Thyroid gland (tissue), 4 donors: ENCODE data around the gene B3GNT2. TPM values are rescaled to one million over a fixed set of nuclear protein-coding genes. Genes with fewer than 3 reads are reported as not detected.

Source experiments
- DNase-seq, 2 donors: peaks; one replicate each; pipeline ENCODE4 v3.0.0-alpha.2; 2019
- H3K27ac ChIP-seq, 3 donors: fragments of 200-600 bp; sonication (generic); 1 replicate in 2 of 3; 2 replicates in 1 of 3; pipeline ENCODE4 v1.5.1; 2016 to 2019; ENCODE audit warnings: mild to moderate bottlenecking in 1 of 3, moderate library complexity in 1 of 3
- H3K27me3 ChIP-seq: fragments of 200-600 bp; sonication (generic); one replicate; pipeline ENCODE4 v1.5.1; 2019
- H3K36me3 ChIP-seq, 2 donors: fragments of 200-600 bp; sonication (generic); one replicate each; pipeline ENCODE4 v1.5.1; 2016 to 2019
- H3K4me1 ChIP-seq, 2 donors: fragments of 200-600 bp; sonication (generic); one replicate each; pipeline ENCODE4 v1.5.1; 2017 to 2019
- H3K4me3 ChIP-seq, 3 donors: fragments of 200-600 bp; sonication (generic); replicated peaks in 1 of 3; 1 replicate in 2 of 3; 2 replicates in 1 of 3; pipeline ENCODE4 v1.5.1; 2016; ENCODE audit warnings: mild to moderate bottlenecking in 1 of 3
- H3K9me3 ChIP-seq: fragments of 200-600 bp; sonication (generic); one replicate; pipeline ENCODE4 v1.5.1; 2017
- CTCF ChIP-seq, 6 experiments: fragments of 200-600 bp in 3 of 6; fragments of 450-650 bp in 3 of 6; sonication (generic) in 3 of 6; IDR thresholded peaks; one replicate each; pipeline ENCODE4 v1.5.1; 2016 to 2019; ENCODE audit warnings: antibody characterized with exemption in 6 of 6, mild to moderate bottlenecking in 2 of 6, inconsistent platforms in 1 of 6, moderate library complexity in 1 of 6
- POLR2A ChIP-seq, 2 donors: fragments of 450-650 bp; IDR thresholded peaks; one replicate each; pipeline ENCODE4 v1.6.1; 2017; ENCODE audit warnings: antibody characterized with exemption in 2 of 2, mild to moderate bottlenecking in 2 of 2, moderate library complexity in 1 of 2
- WGBS, 2 donors: methylation state at CpG; one replicate each; pipeline ENCODE4 v1.1.5; 2017; 5-methylcytosine and 5-hydroxymethylcytosine counted together
- intact Hi-C: fragments of 100-400 bp; cut with DNase I; formaldehyde crosslinking; loops from one replicate; pipeline ENCODE4 v1.15.1; 2023
- total RNA-seq, 4 donors: library from RNA; depleted of rRNA; stranded (reverse); fragments of >200 nt; gene quantifications; one replicate each; pipeline ENCODE4 v1.2.3, GENCODE V29; 2016

Gene B3GNT2
- total RNA-seq, 4 donors from 2014 or later = 18.9 to 37.1 (median 27.3) TPM

DNA sequence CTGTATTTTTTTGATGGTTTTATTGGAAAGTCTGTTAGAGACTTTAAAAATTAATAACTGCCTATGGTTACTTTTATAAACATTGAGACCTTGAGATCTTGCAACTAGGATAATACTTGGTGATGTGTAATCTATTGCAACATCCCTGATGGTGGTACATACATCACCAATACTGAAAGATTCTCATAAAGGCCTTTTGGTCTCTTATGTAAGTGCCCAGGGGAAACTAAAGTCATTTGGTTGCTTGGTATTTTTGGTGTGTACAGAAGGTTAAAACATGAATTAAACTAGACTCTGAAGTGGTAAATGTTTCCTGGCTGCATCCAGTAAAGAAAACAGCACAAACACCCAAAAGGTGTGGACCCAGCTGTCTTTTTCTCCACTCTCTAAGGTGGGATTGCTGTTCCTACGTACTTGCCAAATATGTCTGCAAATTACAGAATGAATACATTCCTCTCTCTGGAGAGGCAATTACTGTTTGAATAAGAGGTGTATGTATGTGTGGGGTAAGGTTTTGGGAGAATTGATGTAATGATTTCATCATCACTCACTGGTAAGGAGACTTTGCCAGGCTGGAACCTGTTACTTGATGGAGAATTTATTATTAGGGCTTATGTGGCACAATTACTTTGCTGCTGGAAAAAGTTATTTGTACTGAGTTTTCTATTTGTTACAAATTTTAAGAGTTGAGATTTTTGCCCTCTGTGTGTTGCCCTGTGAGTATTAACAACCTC lies 3.6 kb downstream of the B3GNT2 start:
- no peaks in the 10 kb centered on the region for H3K9me3 ChIP-seq
- H3K4me3 ChIP-seq = no peak overlapping the region
- no peaks in the 10 kb centered on the region for H3K27me3 ChIP-seq
- H3K27ac ChIP-seq = no peak overlapping the region
- 81 to 88% methylated on average over 1 of the region's 1 CpG for WGBS, 2 donors
- no peaks in the 10 kb centered on the region for H3K36me3 ChIP-seq
- intact Hi-C loops = loop anchor here (5.0 to 10.0 kb wide), 4 partner anchors 95 to 285 kb away; no protein-coding TSS in a partner anchor
- DNase-seq = no peak
- H3K4me1 ChIP-seq = peaks cover 53 to 63% of the 10 kb centered on the region in 2 donors
- TF ChIP-seq POLR2A (IDR thresholded peaks at IDR 0.05) = no peak

DNA sequence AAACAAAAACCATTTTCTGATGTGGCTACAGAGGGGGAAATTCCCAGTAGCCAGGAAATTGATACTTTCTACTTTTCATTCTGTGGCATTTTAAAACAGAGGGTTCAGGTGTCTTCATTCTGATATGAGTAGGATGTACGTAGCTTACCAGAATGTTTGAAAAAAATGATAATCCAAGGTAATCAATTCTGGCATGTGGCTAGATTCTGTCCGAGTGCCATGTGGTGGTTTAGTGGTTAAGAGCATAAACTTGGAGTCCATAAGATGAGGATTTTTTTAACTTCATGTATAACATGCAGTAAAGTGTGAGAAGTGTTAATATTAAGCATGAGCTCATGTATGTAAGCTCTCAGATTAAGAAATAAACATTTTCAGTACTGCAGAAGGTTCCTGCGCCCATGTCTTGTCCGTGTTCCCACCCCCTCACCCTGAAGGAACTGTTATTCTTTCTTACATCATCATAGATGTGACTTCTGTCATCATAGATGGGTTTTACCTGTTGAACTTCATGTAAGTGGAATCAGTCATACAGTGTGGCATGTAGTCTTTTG lies 4.5 kb downstream of the B3GNT2 start:
- Histone ChIP-seq H3K4me3 (no peak overlapping the region), H3K9me3 (no peaks in the 10 kb centered on the region), H3K36me3 (no peaks in the 10 kb centered on the region), H3K27ac (peak overlapping the region in 1 of 3 donors; percentile 61), H3K27me3 (no peaks in the 10 kb centered on the region), H3K4me1 (peaks cover 53 to 62% of the 10 kb centered on the region in 2 donors)
- intact Hi-C loops = no loop called here
- 87 to 91% methylated on average over 4 of the region's 4 CpGs for WGBS, 2 donors
- no peak for DNase-seq
- TF ChIP-seq CTCF (IDR thresholded peaks at IDR 0.05) = no peak
- no peak for TF ChIP-seq POLR2A (IDR thresholded peaks at IDR 0.05)

DNA sequence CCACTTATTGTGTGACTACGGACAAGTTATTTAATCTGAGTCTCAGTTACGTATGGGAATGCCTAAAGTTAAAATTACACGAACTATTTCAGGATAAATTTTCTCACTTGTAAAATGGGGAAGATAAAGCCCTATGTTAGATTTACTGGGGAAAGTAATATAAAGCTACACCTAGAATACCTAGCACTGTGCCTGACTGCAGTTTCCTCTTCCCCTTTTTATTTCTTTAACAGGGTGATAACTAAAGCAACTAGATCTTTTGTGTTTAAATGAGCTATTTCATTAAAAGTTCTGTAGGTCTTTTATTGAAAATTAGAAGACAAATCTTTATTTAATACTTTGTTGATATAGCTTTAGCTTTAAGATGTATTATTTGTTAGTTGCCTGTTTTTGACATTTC lies 5.0 kb downstream of the B3GNT2 start:
- peak overlapping the region; percentile 6 to 61 (median 18) for H3K27ac ChIP-seq
- WGBS, 2 donors = 91 to 92% methylated on average over 3 of the region's 3 CpGs
- no peaks in the 10 kb centered on the region for H3K9me3 ChIP-seq
- H3K36me3 ChIP-seq = no peaks in the 10 kb centered on the region
- H3K4me1 ChIP-seq = peaks cover 53 to 66% of the 10 kb centered on the region in 2 donors
- no peaks in the 10 kb centered on the region for H3K27me3 ChIP-seq
- intact Hi-C loops = no loop called here
- TF ChIP-seq CTCF (IDR thresholded peaks at IDR 0.05) (no peak), POLR2A (IDR thresholded peaks at IDR 0.05) (no peak)
- DNase-seq = no peak
- no peak overlapping the region for H3K4me3 ChIP-seq

DNA sequence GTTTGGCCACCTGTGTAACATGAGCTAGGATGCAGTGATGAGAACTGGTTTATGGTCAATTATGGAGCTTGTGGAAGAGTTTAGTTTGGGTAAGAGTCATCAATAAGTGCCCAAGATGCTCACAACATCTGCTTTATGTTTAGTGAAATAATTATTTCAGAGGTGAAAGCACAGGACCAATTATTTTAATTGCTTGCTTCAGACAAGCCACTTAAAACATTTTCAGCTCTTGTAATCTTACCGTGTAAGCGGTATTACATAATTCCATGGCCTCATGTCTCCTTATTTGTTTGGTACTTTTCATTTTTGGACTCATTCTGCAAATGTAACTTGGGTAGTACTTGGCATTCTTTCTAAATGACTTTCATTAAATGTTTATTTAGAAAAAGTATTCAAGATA lies 5.4 kb downstream of the B3GNT2 start:
- TF ChIP-seq POLR2A (IDR thresholded peaks at IDR 0.05) = no peak
- TF ChIP-seq CTCF (IDR thresholded peaks at IDR 0.05) = no peak
- H3K27me3 ChIP-seq = no peaks in the 10 kb centered on the region
- H3K36me3 ChIP-seq = no peaks in the 10 kb centered on the region
- peak overlapping the region; percentile 6 to 61 (median 18) for H3K27ac ChIP-seq
- peaks cover 53 to 71% of the 10 kb centered on the region in 2 donors for H3K4me1 ChIP-seq
- no peak overlapping the region for H3K4me3 ChIP-seq
- DNase-seq = no peak
- no peaks in the 10 kb centered on the region for H3K9me3 ChIP-seq
- 31 to 36% methylated on average over 2 of the region's 2 CpGs for WGBS, 2 donors
- intact Hi-C loops = no loop called here

- H3K27ac ChIP-seq = peak overlapping the region; percentile 18 to 61 (median 27)
- no peak for TF ChIP-seq CTCF (IDR thresholded peaks at IDR 0.05)
- no peak for TF ChIP-seq POLR2A (IDR thresholded peaks at IDR 0.05)
- 86 to 88% methylated on average over 9 of the region's 9 CpGs for WGBS, 2 donors
Observed at GRCh38 chr2:62202019-62202722, 6.3 kb downstream of the B3GNT2 start.

More at GRCh38 chr2:62202019-62202722, 6.3 kb downstream of the B3GNT2 start:
- no peak for DNase-seq
- no peaks in the 10 kb centered on the region for H3K36me3 ChIP-seq
- no peaks in the 10 kb centered on the region for H3K27me3 ChIP-seq
- peaks cover 55 to 74% of the 10 kb centered on the region in 2 donors for H3K4me1 ChIP-seq
- intact Hi-C loops = no loop called here
- no peaks in the 10 kb centered on the region for H3K9me3 ChIP-seq
- no peak overlapping the region for H3K4me3 ChIP-seq
